AG09309 (cell line): ENCODE data around the gene MTERF2.

ENCODE experiments used
- DNase-seq: peaks from one replicate; pipeline ENCODE4 v3.0.0-alpha.2; 2010; ENCODE audit warnings: low read depth
- H3K4me3 ChIP-seq: 2 replicates; pipeline ENCODE4 v1.5.1; 2011; ENCODE audit warnings: mild to moderate bottlenecking, low read depth, low read length, moderate library complexity; ENCODE audit not compliant: control insufficient read depth
- TF ChIP-seq, protein P1 (sequence below): IDR thresholded peaks from 2 replicates; pipeline ENCODE4 v1.5.1; 2011; ENCODE audit warnings: mild to moderate bottlenecking, low read depth, low read length, inconsistent platforms; ENCODE audit not compliant: insufficient read depth, control insufficient read depth; ENCODE audit errors: missing control alignments

Gene MTERF2, protein sequence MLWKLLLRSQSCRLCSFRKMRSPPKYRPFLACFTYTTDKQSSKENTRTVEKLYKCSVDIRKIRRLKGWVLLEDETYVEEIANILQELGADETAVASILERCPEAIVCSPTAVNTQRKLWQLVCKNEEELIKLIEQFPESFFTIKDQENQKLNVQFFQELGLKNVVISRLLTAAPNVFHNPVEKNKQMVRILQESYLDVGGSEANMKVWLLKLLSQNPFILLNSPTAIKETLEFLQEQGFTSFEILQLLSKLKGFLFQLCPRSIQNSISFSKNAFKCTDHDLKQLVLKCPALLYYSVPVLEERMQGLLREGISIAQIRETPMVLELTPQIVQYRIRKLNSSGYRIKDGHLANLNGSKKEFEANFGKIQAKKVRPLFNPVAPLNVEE

DNA sequence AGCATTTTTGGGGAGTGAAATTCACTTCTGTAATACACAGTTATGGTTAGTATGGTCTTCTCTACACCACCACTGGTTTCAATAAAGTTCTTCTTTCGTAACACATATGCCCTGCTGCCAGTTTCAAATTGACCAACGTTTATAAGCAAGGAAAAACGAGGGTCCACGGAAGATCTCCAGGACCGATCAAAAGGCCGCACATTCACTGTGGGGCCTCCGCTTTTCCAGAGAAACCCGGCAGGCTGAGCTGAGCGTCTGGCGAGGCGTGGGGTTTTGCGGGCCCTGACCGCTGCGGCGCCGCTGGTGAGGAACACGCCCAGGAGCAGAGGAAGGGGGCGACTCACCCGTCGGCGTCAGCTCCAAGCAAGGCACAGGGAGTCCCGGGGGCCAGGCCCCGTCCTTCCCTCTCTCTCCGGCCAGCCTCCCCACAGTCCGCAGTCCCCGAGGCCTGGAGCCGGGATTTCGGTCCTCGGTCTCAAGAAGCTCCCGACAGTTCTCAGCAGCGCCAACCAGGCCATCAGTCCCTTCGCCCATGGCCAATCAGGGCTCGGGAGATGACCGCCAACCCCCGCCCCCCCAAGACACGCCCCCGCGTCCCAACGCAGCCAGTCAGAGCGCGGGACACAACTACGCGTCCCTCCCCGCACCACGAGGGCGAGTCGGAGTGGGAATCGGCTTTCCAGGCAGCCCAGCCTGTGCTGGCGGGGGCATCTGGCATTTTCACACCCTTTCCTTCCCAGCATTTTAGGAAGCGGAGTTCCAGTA lies at the start of gene MTERF2:
Gene MTERF2, minus strand, starts transcription at position 522 of the 765 bp plus-strand sequence. CDS start 8,432 bp downstream, outside the sequence.
- DNase-seq, result peak; percentile 66
- TF ChIP-seq, protein P1, sequence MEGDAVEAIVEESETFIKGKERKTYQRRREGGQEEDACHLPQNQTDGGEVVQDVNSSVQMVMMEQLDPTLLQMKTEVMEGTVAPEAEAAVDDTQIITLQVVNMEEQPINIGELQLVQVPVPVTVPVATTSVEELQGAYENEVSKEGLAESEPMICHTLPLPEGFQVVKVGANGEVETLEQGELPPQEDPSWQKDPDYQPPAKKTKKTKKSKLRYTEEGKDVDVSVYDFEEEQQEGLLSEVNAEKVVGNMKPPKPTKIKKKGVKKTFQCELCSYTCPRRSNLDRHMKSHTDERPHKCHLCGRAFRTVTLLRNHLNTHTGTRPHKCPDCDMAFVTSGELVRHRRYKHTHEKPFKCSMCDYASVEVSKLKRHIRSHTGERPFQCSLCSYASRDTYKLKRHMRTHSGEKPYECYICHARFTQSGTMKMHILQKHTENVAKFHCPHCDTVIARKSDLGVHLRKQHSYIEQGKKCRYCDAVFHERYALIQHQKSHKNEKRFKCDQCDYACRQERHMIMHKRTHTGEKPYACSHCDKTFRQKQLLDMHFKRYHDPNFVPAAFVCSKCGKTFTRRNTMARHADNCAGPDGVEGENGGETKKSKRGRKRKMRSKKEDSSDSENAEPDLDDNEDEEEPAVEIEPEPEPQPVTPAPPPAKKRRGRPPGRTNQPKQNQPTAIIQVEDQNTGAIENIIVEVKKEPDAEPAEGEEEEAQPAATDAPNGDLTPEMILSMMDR, result no peak
- H3K4me3 ChIP-seq, result peak within 1 kb of the TSS; percentile 78

DNA sequence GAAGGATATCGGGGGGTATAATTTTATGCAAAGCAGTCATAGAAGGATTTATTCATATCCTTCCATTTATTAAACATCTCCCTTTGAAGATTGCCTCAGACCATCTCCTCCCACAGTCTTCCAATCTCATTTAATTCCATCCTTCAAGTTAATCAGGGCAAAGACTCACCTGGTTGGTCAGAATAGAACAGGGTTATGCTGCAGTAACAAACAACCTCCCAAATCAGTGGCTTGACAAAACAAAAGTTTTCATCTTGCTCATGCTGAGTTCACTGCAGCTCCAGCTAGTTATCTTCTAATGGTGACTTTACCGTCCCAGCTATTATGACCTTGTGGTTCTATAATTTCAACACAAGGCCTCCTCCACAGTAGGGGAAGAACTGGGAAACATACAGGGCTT lies 48.8 kb upstream of the MTERF2 start:
- TF ChIP-seq, protein P1, result no peak
- no peak for DNase-seq
- no peak overlapping the region for H3K4me3 ChIP-seq

DNA sequence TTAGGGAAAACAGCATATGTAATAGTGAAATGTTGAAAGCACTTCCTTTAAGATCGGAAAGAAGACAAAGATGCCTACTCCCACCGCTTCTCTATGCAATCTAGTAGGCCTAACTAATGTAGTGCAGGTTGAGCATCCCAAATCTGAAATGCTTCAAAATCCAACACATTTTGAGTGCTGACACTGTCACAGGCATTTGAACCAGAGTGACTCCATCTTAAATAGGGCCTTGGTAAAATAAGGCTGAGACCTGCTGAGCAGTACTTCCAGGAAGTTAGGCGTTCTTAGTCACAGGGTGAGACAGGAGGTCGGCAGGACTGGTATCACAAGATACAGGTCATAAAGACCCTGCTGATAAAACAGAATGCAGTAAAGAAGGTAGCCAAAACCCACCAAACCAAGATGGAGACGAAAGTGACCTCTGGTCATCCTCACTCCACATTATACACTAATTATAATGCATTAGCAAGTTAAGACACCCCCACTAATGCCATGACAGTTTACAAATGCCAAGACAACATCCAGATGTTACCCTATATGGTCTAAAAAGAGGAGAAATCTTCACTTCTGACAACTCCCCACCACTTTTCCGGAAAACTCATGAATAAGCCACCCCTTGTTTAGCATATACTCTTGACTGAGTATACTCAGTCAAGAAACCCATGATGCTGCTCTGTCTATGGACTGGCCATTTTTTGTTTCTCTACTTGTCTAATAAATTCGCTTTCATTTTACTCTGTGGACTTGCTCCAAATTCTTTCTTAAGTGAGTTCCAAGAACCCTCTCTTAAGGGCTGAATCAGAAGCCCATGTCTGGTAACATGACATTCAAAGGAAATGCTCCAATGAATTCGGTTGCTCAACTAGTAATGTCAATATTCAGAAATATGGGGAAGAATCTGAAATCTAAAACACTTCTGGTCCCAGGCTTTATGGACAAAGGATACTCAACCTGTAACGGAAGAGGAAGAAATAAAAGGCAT lies 47.1 kb upstream of the MTERF2 start:
- no peak for DNase-seq
- TF ChIP-seq, protein P1, result no peak
- H3K4me3 ChIP-seq, result no peak overlapping the region

DNA sequence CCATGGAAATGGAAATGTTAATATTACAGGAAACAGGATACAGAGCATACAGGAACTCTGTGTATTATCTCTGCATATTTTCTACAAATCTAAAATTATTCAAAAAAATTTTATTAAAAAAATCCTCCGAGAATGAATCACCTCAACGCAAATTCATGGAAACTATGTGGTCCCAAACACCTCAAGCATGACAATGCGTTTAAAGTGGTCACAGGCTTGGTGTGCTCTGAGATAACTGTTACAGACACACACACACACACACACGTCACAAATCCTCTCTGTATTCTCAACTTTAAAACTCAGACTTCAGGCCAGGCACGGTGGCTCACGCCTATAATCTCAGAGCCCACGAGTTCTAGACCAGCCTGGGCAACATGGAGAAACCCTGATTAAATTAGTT lies 45.3 kb upstream of the MTERF2 start:
- no peak overlapping the region for H3K4me3 ChIP-seq
- DNase-seq, result no peak
- TF ChIP-seq, protein P1, result no peak

DNA sequence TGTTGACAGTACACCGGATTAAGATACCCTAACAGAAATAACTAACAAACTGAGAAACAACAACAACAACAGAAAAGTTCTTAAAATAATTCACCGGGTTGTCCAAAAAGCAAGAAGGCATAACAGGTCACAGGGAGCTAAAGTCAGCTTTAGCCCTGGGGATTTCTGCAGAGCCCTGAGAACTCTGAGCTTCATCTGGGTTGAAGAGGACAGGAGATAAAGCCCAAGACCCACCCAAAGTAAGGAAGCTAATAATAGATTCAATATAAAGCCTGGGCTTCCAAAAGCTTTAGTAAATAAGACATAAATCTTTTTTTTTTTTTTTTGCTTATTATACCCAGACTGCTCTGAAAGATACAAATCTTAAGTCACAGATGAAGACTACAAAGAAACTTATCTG lies 44.1 kb upstream of the MTERF2 start:
- DNase-seq, result no peak
- no peak overlapping the region for H3K4me3 ChIP-seq
- TF ChIP-seq, protein P1, result no peak

DNA sequence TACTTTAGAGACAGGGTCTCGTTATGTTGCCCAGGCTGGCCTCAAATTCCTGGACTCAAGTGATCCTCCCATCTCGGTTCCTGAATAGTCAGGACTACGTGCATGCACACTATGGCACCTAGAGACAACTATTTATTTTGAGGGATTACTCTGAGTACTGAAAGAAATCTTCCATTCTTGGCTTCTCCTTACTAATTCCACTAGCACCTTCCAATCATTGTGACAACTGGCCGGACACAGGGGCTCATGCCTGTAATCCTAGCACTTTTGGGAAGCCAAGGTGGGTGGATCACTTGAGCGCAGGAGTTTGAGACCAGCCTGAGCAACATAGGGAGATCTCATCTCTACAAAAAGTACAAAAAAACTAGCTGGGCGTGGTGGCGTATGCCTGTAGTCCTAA lies 42.1 kb upstream of the MTERF2 start:
- DNase-seq, result no peak
- no peak overlapping the region for H3K4me3 ChIP-seq
- TF ChIP-seq, protein P1, result no peak
